Fibroblast of skin of right biceps (primary cell): Measurements from ENCODE around the gene ZNF865.

Experiments
- DNase-seq: peaks from one replicate; pipeline ENCODE4 v3.0.0-alpha.2; 2013

ZNF865 gene

DNA sequence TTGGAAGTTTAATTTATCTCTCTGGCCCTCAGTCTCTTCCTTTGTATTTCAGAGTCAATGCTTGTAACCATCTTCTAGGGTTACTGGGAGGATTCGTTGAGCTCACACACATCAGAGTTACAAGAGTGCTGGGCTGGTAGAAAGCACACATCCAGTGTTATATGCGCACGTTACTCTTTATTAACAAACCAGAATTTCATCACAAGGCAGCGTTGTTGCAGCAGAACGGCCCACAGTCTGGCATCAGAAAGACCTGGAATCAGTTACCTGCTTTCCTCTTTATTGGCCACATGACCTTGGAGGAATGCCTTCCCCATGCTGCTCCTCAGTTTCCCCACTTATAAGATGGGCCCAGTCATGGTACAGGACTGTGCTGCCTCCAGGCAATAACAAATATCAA lies 3.9 kb downstream of the ZNF865 start:
- DNase-seq = no peak

DNA sequence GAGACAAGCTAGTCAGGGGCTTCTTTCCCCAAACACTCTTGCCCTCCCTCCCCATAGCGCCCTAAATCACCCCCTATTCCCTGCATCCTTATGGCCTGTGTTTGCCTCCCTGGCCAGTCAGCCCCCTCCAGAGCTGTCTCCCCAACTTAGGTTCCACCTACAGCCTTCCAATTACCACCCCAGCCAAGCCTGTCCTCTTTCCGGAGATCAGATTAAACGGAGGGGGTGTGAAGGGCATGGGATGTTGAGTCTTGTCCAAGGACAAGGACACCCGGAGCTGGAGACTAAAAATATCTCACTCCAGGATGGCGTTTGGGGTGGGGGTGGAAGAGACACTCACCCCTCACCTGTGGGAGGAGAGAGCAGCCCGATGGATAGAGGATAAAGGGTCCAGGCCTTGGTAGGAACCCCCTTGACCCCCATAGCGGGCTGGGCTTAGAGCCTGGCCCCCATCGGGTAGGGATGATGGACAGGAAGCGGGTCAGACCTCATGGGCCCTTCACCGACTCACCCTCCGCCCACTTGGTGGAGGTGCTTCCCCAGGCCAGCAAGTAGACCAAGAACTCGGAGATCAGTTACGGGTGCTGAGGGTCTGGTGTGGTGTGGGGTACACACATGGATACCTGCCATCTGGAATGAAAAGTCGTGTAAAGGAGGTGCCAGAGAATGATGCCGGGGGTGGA lies 6.0 kb downstream of the ZNF865 start:
- no peak for DNase-seq

DNA sequence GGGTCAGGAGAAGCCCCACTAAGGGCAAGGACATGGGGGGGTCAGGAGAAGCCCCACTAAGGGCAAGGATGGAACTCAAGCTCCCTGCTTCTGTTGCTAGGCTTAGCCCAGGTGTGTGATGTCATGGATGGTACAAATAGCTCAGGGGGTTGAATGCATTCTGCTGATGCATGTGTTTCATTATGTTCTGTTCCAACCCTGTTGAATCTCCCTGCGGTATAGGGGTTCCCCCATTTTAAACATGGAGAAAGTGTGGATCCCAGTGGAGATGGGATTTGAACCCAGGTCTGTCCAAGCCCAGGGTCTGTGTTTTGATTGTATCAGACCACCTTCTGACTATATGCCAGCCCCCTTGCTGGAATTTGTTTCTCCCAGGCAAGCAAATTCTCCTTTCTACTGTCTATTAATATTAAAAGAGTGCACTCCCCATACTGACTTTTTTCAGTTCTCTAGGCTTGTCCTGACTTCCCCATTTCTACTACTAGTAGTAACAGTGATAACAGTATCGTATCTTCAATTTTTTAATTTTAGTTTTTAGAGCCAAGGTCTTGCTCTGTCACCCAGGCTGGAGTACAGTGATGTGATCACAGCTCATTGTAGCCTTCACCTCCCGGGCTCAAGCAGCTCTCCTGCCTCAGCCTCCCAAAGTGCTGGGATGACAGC lies 6.7 kb downstream of the ZNF865 start:
- DNase-seq = no peak

- DNase-seq = no peak
Measured at GRCh38 chr19:55613396-55613795, 7.9 kb downstream of the ZNF865 start.

DNA sequence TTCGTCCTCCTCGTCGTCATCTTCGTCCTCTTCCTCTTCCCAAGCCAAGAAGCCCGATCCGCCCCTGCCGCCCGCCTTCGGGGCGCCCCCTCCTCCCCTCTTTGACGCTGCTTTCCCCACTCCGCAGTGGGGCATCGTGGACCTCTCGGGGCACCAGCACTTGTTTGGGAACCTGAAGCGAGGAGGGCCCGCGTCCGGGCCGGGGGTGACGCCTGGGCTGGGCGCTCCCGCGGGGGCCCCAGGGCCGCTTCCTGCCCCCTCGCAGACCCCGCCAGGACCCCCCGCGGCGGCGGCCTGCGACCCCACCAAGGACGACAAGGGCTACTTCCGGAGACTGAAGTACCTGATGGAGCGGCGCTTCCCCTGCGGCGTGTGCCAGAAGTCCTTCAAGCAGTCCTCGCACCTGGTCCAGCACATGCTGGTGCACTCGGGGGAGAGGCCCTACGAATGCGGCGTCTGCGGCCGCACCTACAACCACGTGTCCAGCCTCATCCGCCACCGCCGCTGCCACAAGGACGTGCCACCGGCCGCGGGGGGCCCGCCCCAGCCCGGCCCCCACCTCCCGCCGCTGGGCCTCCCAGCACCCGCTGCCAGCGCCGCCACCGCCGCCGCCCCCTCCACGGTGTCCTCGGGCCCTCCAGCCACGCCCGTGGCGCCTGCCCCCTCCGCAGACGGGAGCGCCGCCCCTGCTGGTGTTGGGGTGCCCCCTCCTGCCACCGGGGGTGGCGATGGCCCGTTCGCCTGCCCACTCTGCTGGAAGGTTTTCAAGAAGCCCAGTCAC lies 8.7 kb downstream of the ZNF865 start:
- DNase-seq = no peak

GRCh38 chr19:55614711-55615542 lies 9.5 kb downstream of the ZNF865 start:
- DNase-seq = no peak

DNA sequence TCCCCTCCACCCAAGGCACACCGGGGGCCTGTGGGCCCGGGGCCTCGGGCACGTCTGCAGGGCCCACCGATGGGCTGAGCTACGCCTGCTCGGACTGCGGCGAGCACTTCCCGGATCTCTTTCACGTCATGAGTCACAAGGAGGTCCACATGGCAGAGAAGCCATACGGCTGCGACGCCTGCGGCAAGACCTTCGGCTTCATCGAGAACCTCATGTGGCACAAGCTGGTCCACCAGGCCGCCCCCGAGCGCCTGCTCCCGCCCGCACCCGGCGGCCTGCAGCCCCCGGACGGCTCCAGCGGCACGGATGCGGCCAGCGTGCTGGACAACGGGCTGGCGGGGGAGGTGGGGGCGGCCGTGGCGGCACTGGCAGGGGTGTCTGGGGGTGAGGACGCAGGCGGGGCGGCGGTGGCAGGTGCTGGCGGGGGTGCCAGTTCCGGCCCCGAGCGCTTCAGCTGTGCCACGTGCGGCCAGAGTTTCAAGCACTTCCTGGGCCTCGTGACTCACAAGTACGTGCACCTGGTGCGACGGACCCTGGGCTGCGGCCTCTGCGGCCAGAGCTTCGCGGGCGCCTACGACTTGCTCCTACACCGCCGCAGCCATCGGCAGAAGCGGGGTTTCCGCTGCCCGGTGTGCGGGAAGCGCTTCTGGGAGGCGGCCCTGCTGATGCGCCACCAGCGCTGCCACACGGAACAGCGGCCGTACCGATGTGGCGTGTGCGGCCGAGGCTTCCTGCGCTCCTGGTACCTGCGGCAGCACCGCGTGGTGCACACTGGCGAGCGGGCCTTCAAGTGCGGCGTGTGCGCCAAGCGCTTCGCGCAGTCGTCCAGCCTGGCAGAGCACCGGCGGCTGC lies 10.3 kb downstream of the ZNF865 start:
- DNase-seq = no peak

DNA sequence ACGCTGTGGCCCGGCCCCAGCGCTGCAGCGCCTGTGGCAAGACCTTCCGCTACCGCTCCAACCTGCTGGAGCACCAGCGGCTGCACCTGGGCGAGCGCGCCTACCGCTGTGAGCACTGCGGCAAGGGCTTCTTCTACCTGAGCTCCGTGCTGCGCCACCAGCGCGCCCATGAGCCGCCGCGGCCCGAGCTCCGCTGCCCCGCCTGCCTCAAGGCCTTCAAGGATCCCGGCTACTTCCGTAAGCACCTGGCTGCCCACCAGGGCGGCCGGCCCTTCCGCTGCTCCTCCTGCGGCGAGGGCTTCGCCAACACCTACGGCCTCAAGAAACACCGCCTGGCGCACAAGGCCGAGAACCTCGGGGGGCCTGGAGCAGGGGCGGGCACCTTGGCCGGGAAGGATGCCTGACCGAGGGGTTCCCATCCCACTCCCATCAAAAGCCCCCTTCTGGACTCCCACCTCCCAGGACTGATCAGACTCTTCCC lies 11.0 kb downstream of the ZNF865 start:
- DNase-seq = no peak

DNA sequence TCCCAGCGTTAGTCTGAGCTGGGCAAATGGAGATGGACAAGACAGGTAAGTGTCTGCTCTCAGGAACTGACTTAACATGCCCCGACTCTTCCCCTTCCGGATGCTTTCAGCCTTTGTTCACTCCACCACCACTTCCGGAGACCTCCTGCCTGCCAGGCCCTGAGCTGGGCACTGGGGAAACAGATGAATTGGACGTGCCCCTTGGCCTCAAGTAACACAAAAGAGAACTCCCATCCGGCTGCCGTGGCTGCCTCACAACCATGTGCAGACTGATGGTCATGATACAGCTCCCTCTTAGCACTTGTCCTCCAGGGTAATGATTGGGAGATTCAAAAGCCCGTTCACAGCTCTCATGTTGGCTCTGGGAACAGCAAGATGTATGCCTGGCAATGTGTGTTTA lies 12.0 kb downstream of the ZNF865 start:
- no peak for DNase-seq

GRCh38 chr19:55618426-55618825 lies 13.0 kb downstream of the ZNF865 start:
- DNase-seq = no peak

- peak; percentile 14 for DNase-seq
Measured at GRCh38 chr19:55619286-55619685, 13.8 kb downstream of the ZNF865 start.

GRCh38 chr19:55620410-55621204 lies 15.2 kb downstream of the ZNF865 start:
- peak; percentile 84 for DNase-seq

GRCh38 chr19:55621205-55621672 lies 15.8 kb downstream of the ZNF865 start:
- no peak for DNase-seq

DNA sequence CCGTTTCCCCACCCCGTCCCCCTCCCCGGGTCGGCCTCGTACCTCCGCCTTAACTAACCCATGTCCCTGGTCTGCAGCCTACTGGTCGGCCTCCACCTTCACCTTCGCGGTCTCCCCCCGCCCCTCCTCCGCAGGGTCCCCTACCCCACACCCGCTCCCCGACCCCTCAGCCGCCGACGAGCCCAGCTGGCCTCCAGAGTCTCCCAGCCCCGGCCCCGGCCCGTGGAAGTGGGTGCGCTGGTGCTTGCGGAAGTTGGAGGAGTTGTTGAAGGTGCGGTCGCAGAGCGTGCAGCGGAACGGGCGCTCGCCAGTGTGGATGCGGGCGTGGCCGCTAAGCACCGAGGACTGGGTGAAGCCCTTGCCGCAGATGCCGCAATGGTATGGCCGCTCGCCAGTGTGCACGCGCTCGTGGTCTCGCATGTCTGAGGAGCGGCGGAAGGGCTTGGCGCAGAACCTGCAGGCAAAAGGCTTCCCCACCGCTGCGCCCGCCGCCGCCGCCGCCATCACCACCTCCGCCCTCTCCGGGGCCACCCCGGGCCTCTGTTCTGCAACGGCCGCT lies 16.3 kb downstream of the ZNF865 start:
- no peak for DNase-seq

DNA sequence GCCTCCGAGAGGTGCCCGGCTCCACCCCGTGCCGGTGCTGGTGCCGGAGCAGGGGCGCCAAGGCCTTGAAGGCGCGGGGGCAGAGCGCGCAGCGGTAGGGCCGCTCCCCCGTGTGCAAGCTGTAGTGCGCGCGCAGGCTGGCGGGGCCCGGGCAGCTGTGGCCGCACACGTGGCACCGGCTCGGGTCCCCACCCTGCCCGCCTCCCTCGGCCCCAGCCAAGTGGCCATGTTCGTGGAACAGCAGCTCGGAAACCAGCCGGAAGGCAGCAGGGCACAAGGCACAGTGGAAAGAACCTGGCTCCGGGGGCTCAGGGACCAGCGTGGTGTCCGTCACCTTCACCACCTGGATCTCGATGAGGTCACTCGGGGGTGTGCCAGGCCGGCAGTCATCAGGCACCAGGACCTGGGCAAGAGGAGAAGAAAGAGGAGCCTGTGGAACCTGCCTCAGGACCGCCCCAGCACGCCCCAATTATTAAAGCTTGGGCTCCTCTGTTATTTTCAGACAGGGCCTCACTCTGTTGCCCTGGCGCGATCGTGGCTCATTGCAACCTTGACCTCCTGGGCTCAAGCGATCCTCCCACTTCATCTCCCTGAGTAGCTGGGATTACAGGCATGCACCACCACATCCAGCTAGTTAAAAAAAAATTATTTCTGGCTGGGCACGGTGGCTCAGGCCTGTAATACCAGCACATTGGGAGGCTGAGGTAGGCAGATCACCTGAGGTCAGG lies 17.0 kb downstream of the ZNF865 start:
- no peak for DNase-seq

DNA sequence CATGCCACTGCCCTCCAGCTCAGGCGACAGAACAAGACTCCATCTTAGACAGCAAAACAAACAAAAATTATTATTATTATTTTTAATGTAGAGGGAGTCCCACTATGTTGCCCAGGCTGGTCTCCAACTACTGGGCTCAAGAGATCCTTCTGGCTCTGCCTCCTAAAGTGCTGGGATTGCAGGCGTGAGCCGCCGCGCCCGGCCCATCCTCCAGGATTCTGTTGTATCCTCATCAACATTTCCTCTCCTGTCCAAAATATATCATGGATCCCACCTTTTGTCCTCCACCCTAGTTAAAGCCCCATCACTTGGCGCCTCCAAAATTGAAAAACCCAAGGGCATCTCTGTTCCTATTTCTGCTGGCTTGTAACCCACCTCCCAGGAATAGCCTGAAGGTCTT lies 17.7 kb downstream of the ZNF865 start:
- DNase-seq = no peak

DNA sequence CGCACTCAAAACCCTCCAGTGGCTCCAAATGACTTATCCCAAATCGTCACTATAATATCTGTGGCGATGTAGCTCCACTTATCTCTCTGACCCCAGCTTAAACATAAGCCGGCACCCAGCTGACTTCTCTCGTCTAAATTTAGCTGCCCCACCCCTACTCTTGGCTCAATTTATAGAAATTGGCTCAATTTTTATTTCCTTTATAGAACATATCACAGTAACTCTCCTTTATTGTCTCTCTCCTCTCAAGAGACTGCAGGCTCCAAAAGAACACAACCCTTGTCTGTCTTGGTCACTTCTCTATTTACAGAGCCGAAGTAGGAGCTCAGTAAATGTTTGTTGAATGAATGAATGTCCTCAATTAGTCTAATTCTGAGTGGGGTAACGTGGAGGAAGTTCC lies 18.1 kb downstream of the ZNF865 start:
- no peak for DNase-seq

GRCh38 chr19:55624109-55625003 lies 18.9 kb downstream of the ZNF865 start, which contains the start of gene ZNF784:
Gene ZNF784, minus strand, starts transcription at chr19:55624566. Its CDS starts 5 bp downstream, at chr19:55624561.
- DNase-seq = peak; percentile 91

DNA sequence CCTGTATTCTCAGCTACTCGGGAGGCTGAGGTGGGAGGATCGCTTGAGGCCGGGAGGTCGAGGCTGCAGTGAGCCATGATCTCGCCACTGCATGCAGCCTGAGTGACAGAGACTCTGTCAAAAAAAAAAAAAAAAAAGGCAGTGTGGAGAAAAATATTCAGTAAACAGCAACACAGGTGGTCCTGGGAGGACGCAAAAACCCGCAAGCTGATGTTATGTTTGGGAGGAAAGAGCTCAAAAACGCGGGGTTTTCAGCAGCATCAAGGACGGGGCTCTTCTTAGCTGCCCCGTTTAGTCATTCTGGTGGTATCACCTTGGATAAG lies 19.5 kb downstream of the ZNF865 start:
- DNase-seq = no peak
